H9 (cell line): ENCODE measurements around the gene IFNL3. TPM values are rescaled to one million over a fixed set of nuclear protein-coding genes. Genes with fewer than 3 reads are reported as not detected.
A peak's percentile ranks its signal among the peaks of the same experiment; 100 is the strongest.

Experiments used
- DNase-seq: peaks from one replicate; pipeline ENCODE4 v3.0.0-alpha.2; 2017
- H2AFZ ChIP-seq: one replicate; pipeline ENCODE4 v1.6.1; 2013; ENCODE audit warnings: mild to moderate bottlenecking, low read length, control low read depth, moderate library complexity
- H2AK5ac ChIP-seq: 2 replicates; pipeline ENCODE4 v1.6.1; 2013; ENCODE audit warnings: low read length, control low read depth, mixed read lengths; ENCODE audit not compliant: insufficient read length
- H2BK120ac ChIP-seq: one replicate; pipeline ENCODE4 v1.6.1; 2013; ENCODE audit warnings: low read depth, mild to moderate bottlenecking, low read length, control low read depth, inconsistent platforms; ENCODE audit not compliant: poor library complexity, severe bottlenecking
- H2BK12ac ChIP-seq: 2 replicates; pipeline ENCODE4 v1.6.1; 2013; ENCODE audit warnings: low read length, control low read depth, mixed read lengths, low read depth; ENCODE audit not compliant: insufficient read length
- H2BK15ac ChIP-seq: 2 replicates; pipeline ENCODE4 v1.6.1; 2013; ENCODE audit warnings: low read depth, low read length, control low read depth
- H2BK20ac ChIP-seq: one replicate; pipeline ENCODE4 v1.6.1; 2013; ENCODE audit warnings: low read depth, mild to moderate bottlenecking, low read length, control low read depth, inconsistent platforms; ENCODE audit not compliant: poor library complexity, severe bottlenecking
- H2BK5ac ChIP-seq: 2 replicates; pipeline ENCODE4 v1.6.1; 2013; ENCODE audit warnings: low read length, control low read depth, mixed read lengths; ENCODE audit not compliant: insufficient read length
- H3K14ac ChIP-seq: 2 replicates; pipeline ENCODE4 v1.6.1; 2013; ENCODE audit warnings: low read length, control low read depth; ENCODE audit not compliant: insufficient read depth
- H3K18ac ChIP-seq: 2 replicates; pipeline ENCODE4 v1.6.1; 2013; ENCODE audit warnings: low read depth, mild to moderate bottlenecking, mixed read lengths, low read length, control low read depth; ENCODE audit not compliant: insufficient read length
- H3K23ac ChIP-seq: 2 replicates; pipeline ENCODE4 v1.6.1; 2013; ENCODE audit warnings: low read length, control low read depth, mixed read lengths, low read depth; ENCODE audit not compliant: insufficient read length
- H3K23me2 ChIP-seq: 2 replicates; pipeline ENCODE4 v1.6.1; 2013; ENCODE audit warnings: low read depth, mild to moderate bottlenecking, mixed read lengths, low read length, control low read depth; ENCODE audit not compliant: insufficient read length, poor library complexity, severe bottlenecking
- H3K27ac ChIP-seq: 2 replicates; pipeline ENCODE4 v1.5.1; 2013; ENCODE audit warnings: low read length, control low read depth, mixed read lengths, low read depth; ENCODE audit not compliant: insufficient read length
- H3K27me3 ChIP-seq: 2 replicates; pipeline ENCODE4 v1.6.1; 2013; ENCODE audit warnings: low read length, control low read depth, inconsistent platforms; ENCODE audit not compliant: insufficient read depth
- H3K4ac ChIP-seq: 2 replicates; pipeline ENCODE4 v1.6.1; 2013; ENCODE audit warnings: low read depth, mild to moderate bottlenecking, control low read depth, inconsistent platforms, low read length, moderate library complexity
- H3K4me1 ChIP-seq: 2 replicates; pipeline ENCODE4 v1.6.1; 2013; ENCODE audit warnings: low read length, control low read depth, inconsistent platforms; ENCODE audit not compliant: insufficient read depth
- H3K4me2 ChIP-seq: 2 replicates; pipeline ENCODE4 v1.6.1; 2013; ENCODE audit warnings: low read length, control low read depth, mixed read lengths; ENCODE audit not compliant: insufficient read length, insufficient read depth
- H3K56ac ChIP-seq: 2 replicates; pipeline ENCODE4 v1.6.1; 2013; ENCODE audit warnings: low read depth, mild to moderate bottlenecking, mixed read lengths, low read length, control low read depth; ENCODE audit not compliant: insufficient read length
- H3K79me1 ChIP-seq: 2 replicates; pipeline ENCODE4 v1.6.1; 2013; ENCODE audit warnings: low read depth, mild to moderate bottlenecking, moderate library complexity, low read length, control low read depth, inconsistent platforms; ENCODE audit not compliant: insufficient read depth, poor library complexity, severe bottlenecking
- H3K79me2 ChIP-seq: 2 replicates; pipeline ENCODE4 v1.6.1; 2013; ENCODE audit warnings: low read length, control low read depth, inconsistent platforms; ENCODE audit not compliant: insufficient read depth
- H3K9ac ChIP-seq: 2 replicates; pipeline ENCODE4 v1.6.1; 2013; ENCODE audit warnings: low read length, control low read depth, mixed read lengths; ENCODE audit not compliant: insufficient read length; ENCODE audit errors: extremely low read depth
- H3K9me3 ChIP-seq: one replicate; pipeline ENCODE4 v1.6.1; 2013; ENCODE audit warnings: low read depth, low read length, inconsistent platforms; ENCODE audit not compliant: control insufficient read depth
- H3T11ph ChIP-seq: one replicate; pipeline ENCODE4 v1.6.1; 2013; ENCODE audit warnings: mild to moderate bottlenecking, low read length, control low read depth, inconsistent platforms
- H4K20me1 ChIP-seq: one replicate; pipeline ENCODE4 v1.6.1; 2013; ENCODE audit not compliant: control insufficient read depth, insufficient read length, insufficient read depth
- H4K5ac ChIP-seq: 2 replicates; pipeline ENCODE4 v1.6.1; 2013; ENCODE audit warnings: low read depth, mild to moderate bottlenecking, mixed read lengths, low read length, control low read depth; ENCODE audit not compliant: insufficient read length
- H4K8ac ChIP-seq: replicated peaks from 2 replicates; pipeline ENCODE4 v1.6.1; 2013; ENCODE audit warnings: low read length, control low read depth, mixed read lengths, low read depth; ENCODE audit not compliant: insufficient read length
- H4K91ac ChIP-seq: 2 replicates; pipeline ENCODE4 v1.6.1; 2013; ENCODE audit warnings: low read depth, mild to moderate bottlenecking, moderate library complexity, mixed read lengths, low read length, control low read depth; ENCODE audit not compliant: insufficient read length
- H3K27ac Mint-ChIP-seq, 3 experiments: 2 replicates in 2 of 3; 3 replicates in 1 of 3; pipeline ENCODE4 v1.8.0; 2020 to 2021; ENCODE audit warnings: mixed read lengths in 3 of 3, mild to moderate bottlenecking in 1 of 3, moderate library complexity in 1 of 3
- H3K27me3 Mint-ChIP-seq: 2 replicates; pipeline ENCODE4 v1.8.0; 2021; ENCODE audit warnings: low read depth, mild to moderate bottlenecking, moderate library complexity, mixed read lengths
- H3K36me3 Mint-ChIP-seq, 3 experiments: 2 replicates in 2 of 3; 3 replicates in 1 of 3; pipeline ENCODE4 v1.8.0; 2020 to 2021; ENCODE audit warnings: low read depth in 3 of 3, mixed read lengths in 3 of 3; ENCODE audit not compliant: insufficient read depth in 1 of 3
- H3K4me1 Mint-ChIP-seq, 2 experiments: 2 replicates each; pipeline ENCODE4 v1.8.0; 2020; ENCODE audit warnings: mixed read lengths in 2 of 2
- H3K4me3 Mint-ChIP-seq, 2 experiments: 2 replicates in 1 of 2; 3 replicates in 1 of 2; pipeline ENCODE4 v1.8.0; 2020 to 2021; ENCODE audit warnings: mild to moderate bottlenecking in 2 of 2, mixed read lengths in 2 of 2, moderate library complexity in 1 of 2
- H3K9me3 Mint-ChIP-seq, 2 experiments: 2 replicates in 1 of 2; 3 replicates in 1 of 2; pipeline ENCODE4 v1.8.0; 2020; ENCODE audit warnings: mild to moderate bottlenecking in 2 of 2, mixed read lengths in 2 of 2, moderate library complexity in 1 of 2
- WGBS: extraction: QIAGEN DNeasy Blood & Tissue Kit; methylation state at CpG from one replicate; pipeline ENCODE4 v1.1.7; 2013; ENCODE audit warnings: missing lambda C conversion rate, low lambda C conversion rate, mixed read lengths; ENCODE audit not compliant: insufficient read length; ENCODE audit errors: extremely low coverage; 5-methylcytosine and 5-hydroxymethylcytosine counted together
- total RNA-seq: library from RNA; stranded (reverse); gene quantifications from 2 replicates; pipeline ENCODE4 v1.2.1, GENCODE V29; 2021
- TF ChIP-seq, protein P1 (sequence below): fragments of 200-600 bp; sonication (generic); conservative IDR thresholded peaks from 3 replicates; pipeline ENCODE4 v1.8.0; 2021; ENCODE audit warnings: antibody characterized with exemption, mild to moderate bottlenecking

Gene IFNL3
- total RNA-seq, 1 experiment from 2014 or later: not detected

- no peak overlapping the region for H3K9ac ChIP-seq
- WGBS: no CpG with 5 or more reads among the region's 102 CpGs
- no peak overlapping the region for H2BK5ac ChIP-seq
- DNase-seq: peak; percentile 67
- no peak overlapping the region for H2BK20ac ChIP-seq
- Mint-ChIP-seq H3K9me3 (peaks cover 4 to 9% of the 10 kb centered on the region in 2 experiments; a peak in 3 of 5 replicates), H3K4me1 (peaks cover 5 to 16% of the 10 kb centered on the region in 2 experiments), H3K27ac (no peak overlapping the region), H3K27me3 (peaks cover 87% of the 10 kb centered on the region), H3K4me3 (peak overlapping the region; percentile 34 to 77), H3K36me3 (no peaks in the 10 kb centered on the region; a peak in 1 of 7 replicates)
- peaks cover 5% of the 10 kb centered on the region for H3K23me2 ChIP-seq
- H2AFZ ChIP-seq: no peak overlapping the region
- H3K27ac ChIP-seq: no peak overlapping the region
- peak overlapping the region; percentile 31 for H3K4me2 ChIP-seq
- H4K5ac ChIP-seq: no peak overlapping the region
- H4K8ac ChIP-seq: no peak overlapping the region
- H3K79me2 ChIP-seq: no peaks in the 10 kb centered on the region
- H3K14ac ChIP-seq: 0 out of 2 replicates have a peak overlapping the region, but pooled peaks have one; percentile 37
- H2AK5ac ChIP-seq: no peak overlapping the region
- no peak overlapping the region for H2BK15ac ChIP-seq
- H3K23ac ChIP-seq: no peak overlapping the region
- H4K20me1 ChIP-seq: no peaks in the 10 kb centered on the region
- H3K4me1 ChIP-seq: no peaks in the 10 kb centered on the region
- no peak overlapping the region for H3K18ac ChIP-seq
- H4K91ac ChIP-seq: no peak overlapping the region
- H2BK12ac ChIP-seq: no peak overlapping the region
- peaks cover 36% of the 10 kb centered on the region for H3K27me3 ChIP-seq
- TF ChIP-seq, protein P1, sequence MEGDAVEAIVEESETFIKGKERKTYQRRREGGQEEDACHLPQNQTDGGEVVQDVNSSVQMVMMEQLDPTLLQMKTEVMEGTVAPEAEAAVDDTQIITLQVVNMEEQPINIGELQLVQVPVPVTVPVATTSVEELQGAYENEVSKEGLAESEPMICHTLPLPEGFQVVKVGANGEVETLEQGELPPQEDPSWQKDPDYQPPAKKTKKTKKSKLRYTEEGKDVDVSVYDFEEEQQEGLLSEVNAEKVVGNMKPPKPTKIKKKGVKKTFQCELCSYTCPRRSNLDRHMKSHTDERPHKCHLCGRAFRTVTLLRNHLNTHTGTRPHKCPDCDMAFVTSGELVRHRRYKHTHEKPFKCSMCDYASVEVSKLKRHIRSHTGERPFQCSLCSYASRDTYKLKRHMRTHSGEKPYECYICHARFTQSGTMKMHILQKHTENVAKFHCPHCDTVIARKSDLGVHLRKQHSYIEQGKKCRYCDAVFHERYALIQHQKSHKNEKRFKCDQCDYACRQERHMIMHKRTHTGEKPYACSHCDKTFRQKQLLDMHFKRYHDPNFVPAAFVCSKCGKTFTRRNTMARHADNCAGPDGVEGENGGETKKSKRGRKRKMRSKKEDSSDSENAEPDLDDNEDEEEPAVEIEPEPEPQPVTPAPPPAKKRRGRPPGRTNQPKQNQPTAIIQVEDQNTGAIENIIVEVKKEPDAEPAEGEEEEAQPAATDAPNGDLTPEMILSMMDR: 0 out of 3 replicates have a peak, but pooled peaks have one; percentile 19
- H2BK120ac ChIP-seq: no peak overlapping the region
- no peak overlapping the region for H3K56ac ChIP-seq
- no peak overlapping the region for H3K4ac ChIP-seq
- no peaks in the 10 kb centered on the region for H3K79me1 ChIP-seq
- no peaks in the 10 kb centered on the region for H3K9me3 ChIP-seq
- H3T11ph ChIP-seq: no peak overlapping the region
These were observed 19.8 kb upstream of the IFNL3 start for GRCh38 chr19:39264306-39265290.
